HFFc6 (cell line): ENCODE data around the gene FBXW8. TPM values are rescaled to one million over a fixed set of nuclear protein-coding genes. Genes with fewer than 3 reads are reported as not detected.

Experiments used
- DNase-seq: peaks from one replicate; pipeline ENCODE4 v3.0.0-alpha.2; 2018
- H3K27ac Mint-ChIP-seq: 2 replicates; pipeline ENCODE4 v1.8.0; 2020; ENCODE audit warnings: mild to moderate bottlenecking, mixed read lengths
- H3K27me3 Mint-ChIP-seq: 2 replicates; pipeline ENCODE4 v1.8.0; 2021; ENCODE audit warnings: mild to moderate bottlenecking, moderate library complexity, mixed read lengths; ENCODE audit not compliant: insufficient read depth
- H3K36me3 Mint-ChIP-seq: 2 replicates; pipeline ENCODE4 v1.8.0; 2021; ENCODE audit warnings: low read depth, mixed read lengths
- H3K4me1 Mint-ChIP-seq: 2 replicates; pipeline ENCODE4 v1.8.0; 2020; ENCODE audit warnings: low read depth, mixed read lengths
- H3K4me3 Mint-ChIP-seq: 2 replicates; pipeline ENCODE4 v1.8.0; 2020; ENCODE audit warnings: mild to moderate bottlenecking, moderate library complexity, mixed read lengths
- H3K9me3 Mint-ChIP-seq: 2 replicates; pipeline ENCODE4 v1.8.0; 2020; ENCODE audit warnings: mild to moderate bottlenecking, mixed read lengths
- CTCF ChIP-seq: fragments of 200-600 bp; sonication (generic); IDR thresholded peaks from 2 replicates; pipeline ENCODE4 v1.5.0; 2021; ENCODE audit warnings: antibody characterized with exemption, mild to moderate bottlenecking
- total RNA-seq, 6 experiments: library from RNA; stranded (reverse); fragmentation: NEBNext Ultra II Directional; extraction: Animal tissue kit (Norgen Biotek cat#: 25700); gene quantifications; 2 replicates in 1 of 6; 3 replicates in 5 of 6; pipeline ENCODE4 v1.2.3, GENCODE V29; 2021

Gene FBXW8
- total RNA-seq, 6 experiments from 2014 or later: 15.3 to 20.5 (median 18.5) TPM

- Mint-ChIP-seq H3K36me3 (peaks cover 28% of the 10 kb centered on the region; the same call in 1 of the 2 replicates), H3K9me3 (no peaks in the 10 kb centered on the region), H3K4me3 (no peak overlapping the region), H3K4me1 (peaks cover 17% of the 10 kb centered on the region), H3K27ac (no peak overlapping the region), H3K27me3 (no peaks in the 10 kb centered on the region)
- no peak for DNase-seq
- no peak for TF ChIP-seq CTCF
These were observed 44.1 kb downstream of the FBXW8 start for GRCh38 chr12:116954710-116955381.

- H3K4me3 Mint-ChIP-seq: no peak overlapping the region
- H3K27me3 Mint-ChIP-seq: no peaks in the 10 kb centered on the region
- no peak for DNase-seq
These were observed 44.8 kb downstream of the FBXW8 start for GRCh38 chr12:116955382-116956021.

GRCh38 chr12:116958402-116959197 is 47.9 kb downstream of the FBXW8 start:
- Mint-ChIP-seq H3K4me1 (peaks cover 37% of the 10 kb centered on the region), H3K36me3 (peaks cover 14% of the 10 kb centered on the region; the same call in 1 of the 2 replicates), H3K4me3 (no peak overlapping the region), H3K27ac (peak overlapping the region; percentile 53), H3K9me3 (no peaks in the 10 kb centered on the region), H3K27me3 (no peaks in the 10 kb centered on the region; the same call in 1 of the 2 replicates)
- no peak for DNase-seq
- no peak for TF ChIP-seq CTCF

More at GRCh38 chr12:116955382-116956021, 44.8 kb downstream of the FBXW8 start:
- H3K36me3 Mint-ChIP-seq: peaks cover 23% of the 10 kb centered on the region; the same call in 1 of the 2 replicates
- H3K9me3 Mint-ChIP-seq: no peaks in the 10 kb centered on the region
- no peak for TF ChIP-seq CTCF
- peaks cover 17% of the 10 kb centered on the region for H3K4me1 Mint-ChIP-seq
- H3K27ac Mint-ChIP-seq: no peak overlapping the region

- H3K27me3 Mint-ChIP-seq: no peaks in the 10 kb centered on the region; the same call in 1 of the 2 replicates
- H3K9me3 Mint-ChIP-seq: no peaks in the 10 kb centered on the region
- no peak overlapping the region for H3K4me3 Mint-ChIP-seq
- peak overlapping the region; percentile 42 for H3K27ac Mint-ChIP-seq
- peaks cover 14% of the 10 kb centered on the region; the same call in 1 of the 2 replicates for H3K36me3 Mint-ChIP-seq
- no peak for DNase-seq
- no peak for TF ChIP-seq CTCF
- H3K4me1 Mint-ChIP-seq: peaks cover 43% of the 10 kb centered on the region
These were observed 48.4 kb downstream of the FBXW8 start for GRCh38 chr12:116959198-116959460.

GRCh38 chr12:116959845-116960514 is 49.2 kb downstream of the FBXW8 start:
- Mint-ChIP-seq H3K4me1 (peaks cover 46% of the 10 kb centered on the region), H3K9me3 (no peaks in the 10 kb centered on the region), H3K27ac (no peak overlapping the region), H3K4me3 (no peak overlapping the region), H3K36me3 (peaks cover 14% of the 10 kb centered on the region), H3K27me3 (no peaks in the 10 kb centered on the region; the same call in none of the 2 replicates)
- DNase-seq: no peak
- no peak for TF ChIP-seq CTCF
